HTERT RPE-1 (cell line): ENCODE results near the gene TRIM52.

Source experiments
- in situ Hi-C: fragments of 300-500 bp; cut with MboI; formaldehyde crosslinking; loops from 4 replicates; pipeline ENCODE4 v1.14.3; 2020; ENCODE audit warnings: low sequenced_read_pairs

TRIM52 gene

DNA sequence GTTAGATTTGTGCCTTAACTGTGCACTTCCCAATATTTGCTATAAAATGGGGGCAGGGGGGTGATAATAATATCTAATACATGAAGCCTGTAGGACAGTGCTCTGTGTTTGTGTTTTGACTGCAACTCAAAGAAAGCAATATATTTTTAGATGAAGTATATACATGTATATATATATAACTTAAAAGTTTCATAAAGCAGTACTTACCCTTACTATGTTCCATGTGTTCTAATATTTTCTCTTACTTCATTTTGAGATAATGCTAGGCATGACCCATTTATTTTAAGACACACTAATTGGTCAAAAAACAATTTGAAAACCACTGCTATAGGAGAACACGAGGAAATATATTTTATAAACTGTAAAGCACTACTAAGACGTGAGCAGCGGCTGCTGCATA lies 2.4 kb downstream of the TRIM52 start:
- in situ Hi-C loops = no loop called here

DNA sequence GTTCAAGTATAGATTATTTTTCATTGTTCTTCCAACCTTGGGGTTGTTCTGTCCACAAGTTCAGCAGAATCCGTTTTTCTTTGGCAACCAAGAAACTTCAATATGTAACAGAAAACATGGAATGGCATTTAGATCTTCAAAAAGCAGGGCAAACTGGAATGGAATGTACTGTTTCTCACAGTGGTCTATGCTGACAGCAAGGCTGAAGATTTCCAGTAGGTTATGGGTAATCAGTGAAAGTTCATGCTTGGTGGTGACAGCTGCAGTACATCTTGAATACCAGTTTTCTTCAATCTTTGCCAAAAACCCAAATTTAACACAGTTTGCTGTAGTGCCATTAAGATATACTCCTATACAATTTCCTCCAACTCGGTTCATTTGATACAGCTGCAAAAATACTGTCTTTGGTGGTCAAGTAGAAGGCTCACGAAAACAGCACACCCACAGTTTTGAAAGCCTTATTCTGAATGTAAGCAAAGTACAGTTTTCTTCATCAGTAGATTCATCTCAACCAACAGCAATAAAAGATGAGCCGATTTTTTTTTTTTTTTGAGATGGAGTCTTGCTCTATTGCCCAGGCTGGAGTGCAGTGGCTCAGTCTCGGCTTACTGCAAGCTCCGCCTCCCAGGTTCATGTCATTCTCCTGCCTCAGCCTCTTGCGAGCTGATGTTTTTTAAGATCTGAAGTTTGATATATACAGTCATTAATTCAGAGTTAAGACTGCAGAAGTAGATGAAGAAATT lies 4.9 kb downstream of the TRIM52 start:
- in situ Hi-C loops = no loop called here

- in situ Hi-C loops = no loop called here
Measured at GRCh38 chr5:181255276-181255675, 5.7 kb downstream of the TRIM52 start.

- in situ Hi-C loops = no loop called here
Measured at GRCh38 chr5:181248277-181248676, 12.7 kb downstream of the TRIM52 start.

DNA sequence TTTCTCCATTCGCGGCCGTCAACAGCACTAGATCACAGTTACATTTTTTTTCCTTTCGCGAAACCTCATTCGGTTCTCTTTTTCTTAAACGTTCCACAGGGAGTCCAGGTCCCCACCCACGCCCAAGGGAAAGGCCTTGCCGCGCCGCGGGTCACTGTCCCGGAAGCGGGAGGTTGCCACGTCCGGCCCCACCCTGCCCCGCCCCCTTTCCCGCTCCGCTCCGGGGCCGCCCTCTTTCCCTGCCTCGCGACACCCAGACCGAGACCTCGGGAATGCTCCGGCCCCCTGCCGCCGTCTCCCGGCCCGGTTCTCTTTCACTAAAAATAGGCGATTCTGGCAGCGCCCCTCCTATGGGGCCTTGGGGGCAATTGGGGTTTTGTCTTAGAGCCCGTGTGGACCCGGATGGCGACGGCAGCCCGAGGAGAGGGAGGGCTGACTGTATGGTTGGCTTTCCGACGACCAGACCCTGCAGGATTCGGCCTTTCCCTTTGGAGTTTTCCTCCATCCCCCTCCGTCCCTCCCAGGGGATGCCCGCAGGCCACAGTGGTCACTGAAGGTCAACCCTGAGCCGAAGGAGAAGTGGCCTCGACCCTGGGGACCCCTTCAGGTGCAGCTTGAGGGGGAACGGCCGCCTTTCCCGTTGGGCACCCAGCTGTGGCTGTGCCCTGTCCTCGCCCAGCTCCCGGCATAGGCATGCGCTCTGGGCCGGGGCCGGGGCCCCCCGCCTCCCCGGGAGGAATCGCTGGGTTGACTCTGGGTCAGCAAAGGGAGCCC lies 14.5 kb downstream of the TRIM52 start:
- in situ Hi-C loops = no loop called here

- in situ Hi-C loops = no loop called here
Measured at GRCh38 chr5:181245427-181246275, 15.3 kb downstream of the TRIM52 start.

- in situ Hi-C loops = no loop called here
Measured at GRCh38 chr5:181243564-181244343, 17.2 kb downstream of the TRIM52 start, which contains the start of gene RACK1. TSS of gene RACK1 (minus strand) at chr5:181243906. CDS start at chr5:181243800, 106 bp downstream.

DNA sequence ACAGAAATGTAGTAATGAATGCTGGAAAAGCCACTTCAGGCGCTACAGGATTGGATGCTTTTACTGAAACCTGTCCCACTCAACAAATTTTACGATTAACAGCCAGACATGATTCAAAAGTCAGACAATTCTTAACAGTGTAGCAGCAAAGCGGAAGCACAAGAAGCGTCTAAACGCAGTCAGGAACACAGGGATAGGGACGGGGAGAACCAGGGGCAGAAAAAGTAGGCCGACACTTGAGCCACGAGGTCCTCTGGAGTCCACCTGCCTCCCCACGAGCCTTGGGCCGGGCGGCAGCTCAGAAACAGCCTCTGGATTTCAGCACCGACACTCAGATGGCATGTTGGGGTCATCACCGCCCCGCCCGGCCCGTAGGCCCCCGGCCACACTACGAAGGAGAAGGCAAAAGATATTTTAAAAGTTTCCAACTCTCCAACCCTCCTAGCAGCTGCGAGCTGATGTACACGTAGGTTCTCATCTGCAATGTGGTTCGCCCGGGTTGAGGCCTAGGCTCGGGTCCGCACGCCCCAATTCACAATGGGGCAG lies 17.9 kb downstream of the TRIM52 start:
- in situ Hi-C loops = no loop called here

GRCh38 chr5:181242031-181242451 lies 18.9 kb downstream of the TRIM52 start:
- in situ Hi-C loops = no loop called here

DNA sequence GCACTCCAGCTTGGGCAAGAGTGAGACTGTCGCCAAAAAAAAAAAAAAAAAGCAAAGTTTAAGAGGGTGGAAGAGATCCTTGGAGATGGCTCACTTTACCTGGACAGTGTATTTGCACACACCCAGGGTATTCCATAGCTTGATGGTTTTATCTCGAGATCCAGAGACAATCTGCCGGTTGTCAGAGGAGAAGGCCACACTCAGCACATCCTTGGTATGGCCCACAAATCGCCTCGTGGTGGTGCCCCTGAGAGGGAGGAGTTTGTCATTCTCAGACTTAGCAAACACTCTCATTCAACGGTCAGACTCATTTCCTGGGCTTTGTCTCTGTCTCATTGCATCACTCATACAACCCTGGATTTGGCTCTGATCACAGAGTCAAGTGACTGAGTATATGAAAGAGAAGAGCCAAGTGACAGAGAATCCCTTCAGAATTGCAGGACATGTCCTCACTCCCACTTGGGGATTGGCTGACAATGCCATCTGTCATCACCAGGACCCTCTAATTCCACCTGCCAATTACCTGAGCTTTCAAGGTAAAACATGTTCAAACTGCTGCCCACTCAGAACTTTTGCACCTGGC lies 19.5 kb downstream of the TRIM52 start:
- in situ Hi-C loops = no loop called here

GRCh38 chr5:181239062-181239663 lies 21.8 kb downstream of the TRIM52 start:
- in situ Hi-C loops = no loop called here

DNA sequence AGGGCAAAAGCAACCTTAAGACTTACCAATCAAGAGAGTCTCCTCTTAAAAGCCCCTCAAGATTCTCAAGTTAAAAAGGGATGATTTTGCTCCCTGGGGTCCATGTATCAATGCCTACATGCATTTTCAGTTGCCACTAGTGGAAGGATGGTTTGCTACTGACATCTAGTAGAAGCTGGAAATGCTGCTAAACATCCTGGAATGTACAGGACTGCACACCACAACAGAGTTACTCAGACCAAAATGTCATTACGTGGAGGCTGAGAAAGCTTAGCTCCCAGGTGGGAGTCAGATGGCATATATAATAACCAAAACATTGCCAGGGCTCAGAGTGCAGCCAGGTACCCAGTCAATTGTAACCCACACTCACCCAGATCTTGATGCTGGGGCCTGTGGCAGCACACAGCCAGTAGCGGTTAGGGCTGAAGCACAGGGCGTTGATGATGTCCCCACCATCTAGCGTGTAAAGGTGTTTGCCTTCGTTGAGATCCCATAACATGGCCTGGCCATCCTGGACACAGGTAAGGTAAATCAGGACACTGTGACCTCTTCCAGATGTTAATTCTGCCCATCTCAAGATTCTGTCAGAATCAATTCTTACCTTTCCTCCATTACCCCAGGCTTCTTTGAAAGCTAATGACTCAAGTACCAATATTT lies 23.1 kb downstream of the TRIM52 start:
- in situ Hi-C loops = no loop called here

GRCh38 chr5:181236954-181237641 lies 23.8 kb downstream of the TRIM52 start:
- in situ Hi-C loops = no loop called here

DNA sequence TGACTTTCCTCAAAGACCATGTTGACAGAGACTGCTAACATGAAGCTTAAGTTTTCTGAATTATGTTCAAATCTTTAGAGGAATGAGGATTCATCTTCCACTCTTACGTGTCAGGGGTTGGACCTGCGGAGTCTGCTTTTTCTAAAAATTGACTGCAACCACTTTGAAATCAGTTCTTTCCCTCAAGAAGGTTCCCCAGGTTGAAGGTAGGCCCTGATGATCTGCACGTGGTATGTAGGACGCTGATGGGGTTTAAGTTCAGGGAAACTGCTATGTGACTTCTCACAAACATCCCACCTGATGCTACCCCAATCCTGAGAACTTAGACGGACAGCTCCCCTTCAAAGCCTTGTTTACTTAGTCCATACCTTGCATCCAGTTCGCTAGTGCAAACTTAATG lies 24.5 kb downstream of the TRIM52 start:
- in situ Hi-C loops = no loop called here

GRCh38 chr5:181235689-181236366 lies 25.1 kb downstream of the TRIM52 start:
- in situ Hi-C loops = no loop called here

- in situ Hi-C loops = no loop called here
Measured at GRCh38 chr5:181235323-181235688, 25.6 kb downstream of the TRIM52 start.

DNA sequence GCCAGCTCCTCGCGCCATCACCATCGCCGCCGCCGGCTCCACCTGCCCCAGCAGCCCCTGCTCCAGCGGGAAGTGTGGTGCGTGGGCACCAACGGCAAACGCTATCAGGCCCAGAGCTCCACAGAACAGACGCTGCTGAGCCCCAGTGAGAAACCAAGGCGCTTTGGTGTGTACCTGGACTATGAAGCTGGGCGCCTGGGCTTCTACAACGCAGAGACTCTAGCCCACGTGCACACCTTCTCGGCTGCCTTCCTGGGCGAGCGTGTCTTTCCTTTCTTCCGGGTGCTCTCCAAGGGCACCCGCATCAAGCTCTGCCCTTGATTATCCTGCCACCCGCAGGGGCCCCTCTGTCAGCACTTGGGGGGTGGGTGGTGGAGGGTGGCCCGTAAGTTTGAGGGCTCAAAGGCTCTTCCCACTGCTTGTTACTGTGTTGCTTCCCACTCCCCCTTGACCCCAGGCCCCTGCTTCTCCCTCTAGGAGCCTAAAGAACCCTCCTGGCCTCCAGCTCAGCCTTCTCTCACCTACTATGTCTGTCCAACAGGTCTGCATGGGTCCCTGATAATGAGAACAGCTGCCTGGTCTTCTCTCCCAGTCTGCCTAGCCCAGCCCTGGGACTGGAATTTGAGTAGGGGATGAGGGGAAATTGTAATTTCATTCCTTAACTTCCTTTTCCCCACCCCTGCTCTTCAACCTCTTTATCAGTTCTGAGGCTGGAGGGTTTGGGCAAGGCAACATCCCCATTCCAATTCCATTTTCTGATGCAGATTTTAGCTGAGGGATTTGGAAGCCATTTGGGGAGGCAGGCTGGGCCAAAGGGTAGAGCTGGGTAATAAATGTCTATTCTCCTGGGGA lies 26.3 kb downstream of the TRIM52 start:
- in situ Hi-C loops = no loop called here
